ENCODE data around the gene LONP2.
"Not testable (repeated sequence)": the region's sequence is repeated elsewhere in the genome, so short reads cannot be mapped to it uniquely, and the experiment has no call there.

The LONP2 gene

DNA sequence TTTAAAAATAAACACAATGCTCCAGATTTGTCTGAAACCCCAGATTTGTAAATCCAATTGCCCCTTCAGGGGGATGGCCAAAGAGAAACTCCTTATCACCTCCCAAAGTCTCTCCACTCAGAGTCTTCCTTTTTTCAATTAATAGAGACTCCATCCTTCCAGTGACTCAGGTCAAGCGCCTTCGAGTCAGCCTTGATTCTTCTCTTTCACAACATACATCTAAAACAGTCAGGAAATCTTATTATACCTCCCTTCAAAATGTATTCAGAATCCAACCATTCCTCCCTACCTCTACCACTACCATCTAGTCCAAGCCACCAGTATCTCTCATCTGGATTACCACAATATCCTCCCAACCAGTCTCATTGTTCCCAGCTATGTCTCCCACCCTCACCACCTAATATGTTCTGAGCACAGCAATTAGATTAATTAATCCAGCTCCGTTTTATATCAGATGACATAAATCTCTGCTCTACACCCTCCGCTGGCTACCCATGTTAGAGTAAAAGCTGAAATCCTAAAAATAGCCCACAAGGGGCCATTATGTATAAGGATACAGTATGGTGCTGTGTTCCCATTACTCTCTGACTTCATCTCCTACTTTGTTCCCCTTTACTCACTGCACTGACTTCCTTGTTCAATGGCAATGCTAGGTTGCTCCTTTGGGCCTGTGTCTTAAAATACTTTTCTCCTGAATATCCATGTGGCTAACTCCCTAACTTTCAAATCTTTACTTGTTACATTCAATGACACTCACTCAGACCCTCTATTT, 129.3 kb downstream of the LONP2 start:
- DNase-seq = no peak

GRCh38 chr16:48374255-48374654, 130.2 kb downstream of the LONP2 start:
- no peak for DNase-seq

DNA sequence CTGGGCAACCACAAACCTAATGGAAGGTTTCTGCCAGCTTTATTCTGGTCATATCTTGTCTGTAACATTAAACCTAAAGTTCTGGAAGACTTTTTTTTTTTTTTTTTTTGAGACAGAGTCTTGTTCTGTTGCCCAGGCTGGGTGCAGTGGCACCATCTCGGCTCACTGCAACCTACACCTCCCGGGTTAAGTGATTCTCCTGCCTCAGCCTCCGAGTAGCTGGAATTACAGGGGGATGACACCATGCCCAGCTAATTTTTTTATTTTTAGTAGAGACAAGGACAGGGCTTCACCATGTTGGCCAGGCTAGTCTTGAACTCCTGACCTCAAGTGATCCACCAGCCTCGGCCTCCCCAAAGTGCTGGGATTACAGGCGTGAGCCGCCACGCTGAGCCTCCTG, 133.2 kb downstream of the LONP2 start:
- DNase-seq = not testable (repeated sequence)

DNA sequence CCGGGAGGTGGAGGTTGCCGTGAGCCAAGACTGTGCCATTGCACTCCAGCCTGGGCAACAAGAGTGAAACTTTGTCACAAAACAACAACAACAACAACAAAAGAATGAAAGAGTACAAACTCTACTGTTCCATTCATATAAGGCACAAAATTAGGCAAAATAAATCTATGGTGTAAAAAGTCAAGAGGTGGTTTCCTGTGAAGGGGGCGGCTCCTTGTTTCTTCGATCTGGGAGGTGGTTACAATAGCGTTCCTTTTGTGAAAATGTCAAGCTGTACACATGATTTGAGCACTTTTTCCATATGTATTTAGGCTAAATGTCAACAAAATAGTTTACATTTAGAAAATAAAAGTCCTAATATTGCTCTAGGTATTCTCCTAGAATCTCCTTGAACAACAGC, 134.2 kb downstream of the LONP2 start:
- DNase-seq = no peak

DNA sequence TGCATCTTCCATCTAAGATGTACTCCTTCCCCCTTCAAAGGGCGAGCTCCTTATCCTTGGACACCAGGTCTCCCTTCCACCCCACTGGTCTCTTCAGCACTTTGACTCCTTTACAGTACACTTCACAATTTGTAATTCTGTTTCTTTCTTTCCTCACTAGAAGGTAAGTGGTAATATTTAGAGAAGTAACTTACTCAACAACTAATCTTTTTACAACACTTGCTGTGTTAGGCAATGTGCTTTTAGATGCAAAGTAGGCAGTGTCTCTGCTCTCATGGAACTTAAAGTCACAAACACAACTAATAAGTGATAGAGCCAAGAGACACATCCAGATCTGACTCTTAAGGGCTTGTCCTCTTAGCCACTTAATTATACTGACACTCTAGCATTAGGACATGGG, 134.7 kb downstream of the LONP2 start:
- DNase-seq = no peak

- DNase-seq = no peak
Measured at GRCh38 chr16:48381201-48381600, 137.1 kb downstream of the LONP2 start.

DNA sequence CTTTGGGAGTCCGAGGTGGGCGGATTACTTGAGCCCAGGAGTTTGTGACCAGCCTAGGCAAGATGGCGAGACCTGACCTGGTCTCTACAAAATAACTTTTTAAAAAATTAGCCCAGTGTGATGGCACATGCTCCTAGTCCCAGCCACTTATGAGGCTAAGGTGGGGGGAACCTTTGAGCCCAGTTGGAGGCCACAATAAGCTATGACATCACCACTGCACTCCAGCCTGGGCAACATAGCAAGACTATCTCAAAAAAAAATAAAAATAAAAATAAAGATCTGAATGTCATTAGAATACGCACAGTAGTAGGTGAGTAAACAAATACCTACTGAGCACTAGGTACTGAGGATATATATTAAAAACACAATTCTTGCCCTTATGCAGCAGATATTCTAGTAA, 138.0 kb downstream of the LONP2 start:
- DNase-seq = no peak

GRCh38 chr16:48383009-48383876, 139.1 kb downstream of the LONP2 start:
- no peak for DNase-seq

DNA sequence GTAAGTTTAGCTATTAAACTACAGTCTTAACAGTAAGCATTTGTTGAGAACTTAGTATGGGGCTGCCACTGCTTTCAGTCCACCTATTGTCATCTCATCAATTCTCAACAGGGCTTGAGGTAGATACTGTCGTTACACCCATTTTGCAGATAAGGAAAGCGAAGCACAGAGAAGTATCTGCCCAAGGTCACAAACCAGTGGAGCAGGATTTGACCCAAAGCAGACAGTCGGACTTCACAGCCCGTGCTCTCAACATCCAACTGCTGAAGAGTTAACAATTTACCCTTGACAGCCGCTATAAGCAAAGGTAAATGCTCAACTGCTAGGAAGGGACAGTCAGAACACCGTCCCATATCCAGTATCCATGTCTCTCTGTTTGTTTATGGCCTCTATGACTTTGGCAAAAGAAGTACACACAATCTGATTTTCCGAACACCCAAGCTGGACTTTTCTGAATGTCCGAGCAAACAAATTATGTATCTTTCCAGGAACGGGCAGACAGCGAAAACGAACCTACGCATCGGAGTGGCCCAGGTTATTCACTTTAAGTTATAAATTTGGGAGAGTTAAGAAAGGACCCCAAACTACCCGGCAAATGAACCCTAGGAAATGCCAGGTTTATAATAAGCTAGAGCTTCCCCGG, 139.9 kb downstream of the LONP2 start:
- no peak for DNase-seq

DNA sequence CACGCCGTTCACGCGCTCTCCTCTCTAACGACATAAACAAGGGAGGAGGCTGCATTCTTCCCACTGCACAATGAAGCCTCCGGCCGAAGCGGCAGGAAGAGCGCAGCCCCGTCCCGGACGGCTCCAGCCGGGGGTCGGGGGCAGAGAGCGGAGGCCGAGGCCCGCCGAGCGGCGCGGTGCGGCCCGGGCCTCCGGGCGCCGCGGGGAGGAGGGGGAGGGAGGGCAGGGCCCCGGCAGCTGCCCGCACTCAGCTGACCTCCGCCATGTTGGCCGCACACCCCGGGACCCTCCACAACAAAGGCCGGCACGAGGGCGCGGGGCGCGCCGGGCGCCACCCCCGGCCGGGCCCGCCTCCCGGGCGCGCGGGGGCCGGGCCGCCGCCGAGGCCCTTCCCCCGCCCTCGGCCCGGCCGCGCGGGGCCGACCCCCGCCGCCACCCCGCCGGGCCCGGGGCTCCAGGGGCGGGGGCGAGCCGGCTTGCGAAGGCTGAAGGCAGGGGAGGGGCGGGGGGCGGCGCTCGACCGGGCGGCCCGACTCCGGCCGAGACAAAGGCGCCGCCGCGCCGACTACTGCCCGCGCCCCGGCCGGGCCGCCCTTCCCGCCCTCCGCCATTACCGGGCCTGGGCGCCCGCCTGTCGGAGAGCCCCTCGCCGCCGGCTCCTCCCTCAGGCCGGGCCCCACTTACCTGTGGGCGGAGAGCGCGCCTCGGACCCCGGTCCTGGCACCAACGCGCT, 140.6 kb downstream of the LONP2 start:
- no peak for DNase-seq

GRCh38 chr16:48385253-48386150, 141.4 kb downstream of the LONP2 start, which contains the start of gene SIAH1:
SIAH1 (minus strand) TSS chr16:48385413; CDS start chr16:48362428, 22,985 bp downstream.
- DNase-seq = no peak

GRCh38 chr16:48386559-48387312, 142.6 kb downstream of the LONP2 start:
- DNase-seq = no peak

DNA sequence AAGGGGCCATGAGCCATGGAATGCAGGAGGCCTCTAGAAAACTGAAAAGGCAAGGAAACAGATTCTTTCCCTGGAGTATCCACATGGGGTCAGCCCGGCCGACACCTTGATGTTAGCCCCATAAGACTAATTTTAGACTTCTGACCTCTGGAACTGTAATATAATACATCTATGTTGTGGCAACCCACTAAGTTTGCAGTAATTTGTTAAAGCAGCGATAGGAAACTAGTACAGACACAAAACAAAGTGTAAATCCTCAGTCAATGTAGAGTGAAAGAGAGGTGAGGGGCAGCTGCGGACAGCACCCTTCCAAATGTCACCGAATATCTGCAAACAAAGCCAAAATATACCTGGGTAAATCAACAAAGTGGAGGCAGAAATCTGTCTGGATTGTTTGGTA, 148.3 kb downstream of the LONP2 start:
- DNase-seq = no peak

GRCh38 chr16:48393485-48394354, 149.6 kb downstream of the LONP2 start:
- DNase-seq = no peak

DNA sequence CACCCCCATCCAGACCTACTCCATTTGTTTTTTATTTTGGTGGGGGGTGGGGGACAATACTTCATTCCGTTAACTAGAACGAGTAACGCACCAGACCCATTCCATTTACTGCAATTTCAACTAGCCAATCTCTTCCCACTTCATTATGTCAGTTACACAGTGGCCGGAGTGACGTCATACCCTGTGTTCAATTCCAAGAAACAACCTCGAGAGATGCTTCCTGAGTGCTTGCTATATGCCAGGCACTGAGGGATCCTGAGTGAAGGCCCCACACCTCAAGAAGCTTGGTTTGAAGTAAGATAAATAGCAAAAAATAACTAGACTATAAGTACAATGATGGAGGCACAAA, 150.2 kb downstream of the LONP2 start:
- DNase-seq = no peak

DNA sequence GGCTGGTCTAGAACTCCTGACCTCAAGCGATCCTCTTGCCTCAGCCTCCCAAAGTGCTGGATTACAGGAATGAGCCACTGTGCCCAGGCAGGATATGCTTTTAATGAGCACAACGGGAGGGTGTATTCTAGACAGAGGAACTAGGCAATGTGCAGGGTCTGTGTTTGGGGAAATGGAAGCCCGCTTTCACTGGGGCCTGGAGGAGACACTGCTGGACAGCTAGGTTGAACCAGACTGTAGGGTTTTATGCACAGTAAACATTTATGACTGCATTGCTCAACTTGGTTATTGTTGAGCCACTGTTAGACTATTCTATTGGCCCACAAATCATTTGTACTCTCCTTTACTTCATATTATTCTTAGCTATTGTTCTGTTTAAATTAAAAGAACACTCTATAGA, 151.3 kb downstream of the LONP2 start:
- no peak for DNase-seq

DNA sequence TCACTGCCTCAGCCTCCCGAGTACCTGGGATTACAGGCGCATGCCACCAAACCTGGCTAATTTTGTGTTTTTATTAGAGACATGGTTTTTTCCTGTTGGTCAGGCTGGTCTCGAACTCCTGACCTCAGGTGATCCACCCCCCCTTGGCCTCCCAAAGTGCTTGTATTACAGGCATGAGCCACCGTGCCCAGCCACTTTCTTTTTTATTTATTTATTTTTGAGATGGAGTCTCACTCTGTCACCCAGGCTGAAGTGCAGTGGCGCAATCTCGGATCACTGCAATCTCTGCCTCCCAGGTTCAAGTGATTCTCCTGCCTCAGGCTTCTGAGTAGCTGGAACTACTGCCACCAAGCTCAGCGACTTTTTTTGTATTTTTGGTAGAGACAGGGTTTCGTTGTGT, 158.4 kb downstream of the LONP2 start:
- DNase-seq = not testable (repeated sequence)

- DNase-seq = no peak
Measured at GRCh38 chr16:48405153-48405552, 161.1 kb downstream of the LONP2 start.

DNA sequence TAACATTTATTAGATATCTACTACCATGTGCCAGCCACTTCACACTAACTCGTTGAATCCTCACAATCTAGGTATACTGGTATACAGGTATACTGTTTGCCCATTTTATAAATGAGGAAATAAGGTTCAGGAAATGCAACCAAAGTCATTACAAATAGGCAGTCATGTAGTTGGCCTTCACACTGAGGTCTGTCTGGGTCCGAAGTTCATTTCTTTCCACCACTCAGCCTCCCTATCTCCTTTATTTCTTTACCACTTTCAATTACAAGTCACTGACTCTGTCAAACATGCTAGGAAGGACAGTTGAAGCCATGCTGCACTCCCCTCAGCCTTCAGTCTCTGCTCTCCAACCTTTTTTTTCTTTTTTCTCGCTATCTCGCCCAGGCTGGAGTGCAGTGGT, 161.8 kb downstream of the LONP2 start:
- no peak for DNase-seq
